CD4-positive, alpha-beta T cell (primary cell): ENCODE data around the gene SCLT1. TPM values are rescaled to one million over a fixed set of nuclear protein-coding genes. Genes with fewer than 3 reads are reported as not detected.

Experiments
- ATAC-seq: fragments of 200-7000 bp; cut with Tn5 transposase; one replicate; pipeline ENCODE4 v1.10.0; 2022; ENCODE audit warnings: mild to moderate bottlenecking; ENCODE audit not compliant: poor library complexity
- CTCF ChIA-PET: fragments of 350-600 bp; sonication (Branson Sonifier 250); formaldehyde crosslinking; loops from one replicate; lab custom pipeline; 2021; ENCODE audit warnings: antibody characterized with exemption, inconsistent platforms; lab: Charles Lee
- POLR2A ChIA-PET: fragments of 350-600 bp; sonication (Branson Sonifier 250); formaldehyde crosslinking; loops from one replicate; lab custom pipeline; 2021; ENCODE audit warnings: antibody characterized with exemption, inconsistent platforms; lab: Charles Lee
- DNase-seq, 14 experiments: peaks; one replicate each; pipeline ENCODE4 v3.0.0-alpha.2; 2013 to 2020; ENCODE audit warnings: mixed read lengths in 2 of 14
- H3K27ac ChIP-seq, 2 donors: one replicate each; pipeline versions ENCODE4 v1.5.1 to v1.7.0; 2013; ENCODE audit warnings: low read length in 2 of 2, low read depth in 1 of 2, mild to moderate bottlenecking in 1 of 2
- H3K27me3 ChIP-seq, 2 experiments: 1 replicate in 1 of 2; 2 replicates in 1 of 2; pipeline versions ENCODE4 v1.6.1 to v1.7.0; 2013; ENCODE audit warnings: low read length in 2 of 2, control low read depth in 1 of 2, mild to moderate bottlenecking in 1 of 2, moderate library complexity in 1 of 2; ENCODE audit not compliant: insufficient read depth in 2 of 2, control insufficient read depth in 1 of 2
- H3K36me3 ChIP-seq: one replicate; pipeline ENCODE4 v1.6.1; 2013; ENCODE audit warnings: low read length, control low read depth; ENCODE audit not compliant: insufficient read depth
- H3K4me1 ChIP-seq: one replicate; pipeline ENCODE4 v1.6.1; 2013; ENCODE audit warnings: low read length, control low read depth; ENCODE audit not compliant: insufficient read depth
- H3K4me3 ChIP-seq: one replicate; pipeline ENCODE4 v1.5.1; 2013; ENCODE audit warnings: mild to moderate bottlenecking, low read length, moderate library complexity
- H3K9me3 ChIP-seq, 2 experiments: 1 replicate in 1 of 2; 2 replicates in 1 of 2; pipeline versions ENCODE4 v1.6.1 to v1.7.0; 2013; ENCODE audit warnings: low read length in 2 of 2, mild to moderate bottlenecking in 2 of 2, control low read depth in 1 of 2, moderate library complexity in 1 of 2; ENCODE audit not compliant: control insufficient read depth in 1 of 2, insufficient read depth in 1 of 2
- H3K27ac Mint-ChIP-seq: one replicate; pipeline ENCODE4 v1.8.0; 2020; ENCODE audit warnings: mixed read lengths
- H3K27me3 Mint-ChIP-seq: one replicate; pipeline ENCODE4 v1.8.0; 2021; ENCODE audit warnings: mixed read lengths
- H3K36me3 Mint-ChIP-seq: one replicate; pipeline ENCODE4 v1.8.0; 2021; ENCODE audit warnings: low read depth, mixed read lengths
- H3K4me1 Mint-ChIP-seq: one replicate; pipeline ENCODE4 v1.8.0; 2021; ENCODE audit warnings: low read depth, mixed read lengths
- H3K4me3 Mint-ChIP-seq: one replicate; pipeline ENCODE4 v1.8.0; 2020; ENCODE audit warnings: mild to moderate bottlenecking, mixed read lengths
- H3K9me3 Mint-ChIP-seq: one replicate; pipeline ENCODE4 v1.8.0; 2020; ENCODE audit warnings: mixed read lengths
- intact Hi-C, 2 experiments: fragments of 100-400 bp; cut with DNase I in 1 of 2; cut with micrococcal nuclease in 1 of 2; formaldehyde crosslinking; loops; one replicate each; pipeline versions ENCODE4 v1.15.1 to v1.9.0; 2023 to 2025; cut with DNase I, micrococcal nuclease
- total RNA-seq, 174 experiments: library from RNA in 2 of 174; stranded (reverse) in 2 of 174; gene quantifications; one replicate each; pipeline ENCODE4 v1.2.3 and lab custom pipeline; 2021 to 2026
- TF ChIP-seq, protein P1 (sequence below): fragments of 200-600 bp; IDR thresholded peaks from one replicate; pipeline ENCODE4 v1.8.0; 2022; ENCODE audit warnings: antibody characterized with exemption, mild to moderate bottlenecking

SCLT1 gene
- total RNA-seq, 2 experiments from 2014 or later, result 21.8 to 21.9 TPM

DNA sequence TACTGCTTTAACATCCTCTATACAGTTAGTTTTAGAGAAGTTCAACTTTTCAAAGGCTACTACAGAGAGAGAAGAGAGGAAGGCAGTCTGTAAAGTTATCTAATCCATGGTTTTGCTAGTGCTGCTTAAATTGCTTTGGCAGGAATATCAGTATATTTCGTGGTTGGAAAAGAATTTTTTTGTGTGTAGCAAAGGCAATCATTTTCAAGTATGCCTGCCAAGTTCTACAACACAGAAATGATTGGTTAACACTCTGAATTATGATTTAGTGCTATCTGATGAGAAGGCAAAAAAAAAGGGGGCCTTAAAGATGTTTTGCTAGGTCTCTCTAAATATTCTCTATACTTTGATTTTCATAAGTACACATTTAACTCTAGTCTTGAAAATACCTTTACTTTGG, 150.7 kb downstream of the SCLT1 start:
- Histone ChIP-seq H3K4me3 (no peak overlapping the region), H3K9me3 (no peaks in the 10 kb centered on the region), H3K27me3 (no peaks in the 10 kb centered on the region), H3K36me3 (peaks cover 11% of the 10 kb centered on the region), H3K27ac (no peak overlapping the region), H3K4me1 (no peaks in the 10 kb centered on the region)
- H3K36me3 Mint-ChIP-seq, result peaks cover 80% of the 10 kb centered on the region
- ChIA-PET POLR2A (no interaction called here), CTCF (no interaction called here)
- TF ChIP-seq, protein P1, sequence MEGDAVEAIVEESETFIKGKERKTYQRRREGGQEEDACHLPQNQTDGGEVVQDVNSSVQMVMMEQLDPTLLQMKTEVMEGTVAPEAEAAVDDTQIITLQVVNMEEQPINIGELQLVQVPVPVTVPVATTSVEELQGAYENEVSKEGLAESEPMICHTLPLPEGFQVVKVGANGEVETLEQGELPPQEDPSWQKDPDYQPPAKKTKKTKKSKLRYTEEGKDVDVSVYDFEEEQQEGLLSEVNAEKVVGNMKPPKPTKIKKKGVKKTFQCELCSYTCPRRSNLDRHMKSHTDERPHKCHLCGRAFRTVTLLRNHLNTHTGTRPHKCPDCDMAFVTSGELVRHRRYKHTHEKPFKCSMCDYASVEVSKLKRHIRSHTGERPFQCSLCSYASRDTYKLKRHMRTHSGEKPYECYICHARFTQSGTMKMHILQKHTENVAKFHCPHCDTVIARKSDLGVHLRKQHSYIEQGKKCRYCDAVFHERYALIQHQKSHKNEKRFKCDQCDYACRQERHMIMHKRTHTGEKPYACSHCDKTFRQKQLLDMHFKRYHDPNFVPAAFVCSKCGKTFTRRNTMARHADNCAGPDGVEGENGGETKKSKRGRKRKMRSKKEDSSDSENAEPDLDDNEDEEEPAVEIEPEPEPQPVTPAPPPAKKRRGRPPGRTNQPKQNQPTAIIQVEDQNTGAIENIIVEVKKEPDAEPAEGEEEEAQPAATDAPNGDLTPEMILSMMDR, result no peak
- H3K27me3 Mint-ChIP-seq, result no peaks in the 10 kb centered on the region
- H3K4me1 Mint-ChIP-seq, result no peaks in the 10 kb centered on the region
- no peaks in the 10 kb centered on the region for H3K9me3 Mint-ChIP-seq
- DNase-seq, result no peak
- ATAC-seq, result no peak
- H3K27ac Mint-ChIP-seq, result no peak overlapping the region
- H3K4me3 Mint-ChIP-seq, result no peak overlapping the region
- intact Hi-C loops, result no loop called here

DNA sequence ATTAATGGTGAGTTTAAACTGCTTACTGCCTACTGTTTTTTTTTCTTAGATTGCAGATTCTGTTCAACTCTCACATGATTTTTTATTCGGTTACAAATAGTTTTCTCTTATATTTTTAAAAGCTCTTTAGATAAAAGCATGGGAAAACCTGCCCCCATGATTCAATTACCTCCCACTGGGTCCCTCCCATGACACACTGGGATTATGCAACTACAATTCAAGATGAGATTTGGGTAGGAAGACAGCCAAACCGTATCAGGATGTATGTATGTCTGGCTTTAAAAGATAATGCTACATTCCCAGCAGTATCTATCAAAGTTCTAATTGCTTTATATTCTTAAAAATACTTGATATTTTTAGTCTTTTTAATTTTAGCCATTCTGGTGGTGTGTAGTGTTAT, 152.4 kb downstream of the SCLT1 start:
- TF ChIP-seq, protein P1, result no peak
- intact Hi-C loops, result no loop called here
- no peak for DNase-seq
- no peaks in the 10 kb centered on the region for H3K27me3 ChIP-seq
- H3K27me3 Mint-ChIP-seq, result no peaks in the 10 kb centered on the region
- H3K4me1 Mint-ChIP-seq, result no peaks in the 10 kb centered on the region
- no peaks in the 10 kb centered on the region for H3K9me3 ChIP-seq
- H3K36me3 Mint-ChIP-seq, result peaks cover 75% of the 10 kb centered on the region
- no peak overlapping the region for H3K4me3 Mint-ChIP-seq
- H3K36me3 ChIP-seq, result peaks cover 8% of the 10 kb centered on the region
- CTCF ChIA-PET, result no interaction called here
- ATAC-seq, result no peak
- no peak overlapping the region for H3K4me3 ChIP-seq
- H3K27ac ChIP-seq, result no peak overlapping the region
- H3K27ac Mint-ChIP-seq, result no peak overlapping the region
- POLR2A ChIA-PET, result interaction anchor here (0.6 kb wide), 2 partner anchors 131 to 607 kb away, joined by 3 to 4 read pairs; no protein-coding TSS in a partner anchor
- H3K4me1 ChIP-seq, result no peaks in the 10 kb centered on the region
- H3K9me3 Mint-ChIP-seq, result no peaks in the 10 kb centered on the region

DNA sequence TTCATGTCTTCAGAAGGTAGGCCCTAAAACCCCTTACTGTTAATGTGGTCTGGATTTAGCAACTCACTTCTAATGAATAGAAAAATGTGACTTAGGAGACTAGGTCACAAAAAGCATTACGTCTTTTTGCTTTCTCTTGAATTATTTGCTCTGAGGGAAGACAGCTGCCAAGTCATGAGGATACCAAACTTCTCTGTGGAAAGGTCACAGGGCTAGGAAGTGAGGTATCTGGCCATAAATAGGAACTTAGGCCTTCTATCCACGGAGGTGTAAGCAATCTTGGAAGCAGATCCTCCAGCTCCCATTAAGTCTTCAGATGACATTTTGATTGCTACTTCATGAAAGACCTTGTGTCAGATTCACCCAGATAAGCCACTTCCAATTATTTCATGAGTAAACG, 163.3 kb downstream of the SCLT1 start:
- Histone ChIP-seq H3K36me3 (no peaks in the 10 kb centered on the region), H3K27me3 (no peaks in the 10 kb centered on the region), H3K4me1 (no peaks in the 10 kb centered on the region), H3K9me3 (no peaks in the 10 kb centered on the region), H3K27ac (no peak overlapping the region), H3K4me3 (no peak overlapping the region)
- Mint-ChIP-seq H3K4me1 (no peaks in the 10 kb centered on the region), H3K27ac (no peak overlapping the region), H3K4me3 (no peak overlapping the region), H3K36me3 (peaks cover 56% of the 10 kb centered on the region), H3K9me3 (no peaks in the 10 kb centered on the region), H3K27me3 (no peaks in the 10 kb centered on the region)
- intact Hi-C loops, result no loop called here
- ChIA-PET CTCF (no interaction called here), POLR2A (no interaction called here)
- TF ChIP-seq, protein P1, result no peak
- no peak for DNase-seq
- no peak for ATAC-seq
